HG03565 (cell line): ENCODE measurements around the gene FMOD.

Source experiments
- ATAC-seq: cut with Tn5 transposase; IDR thresholded peaks from one replicate; pipeline ENCODE4 v1.9.1; 2021; ENCODE audit warnings: mild to moderate bottlenecking, moderate library complexity; ENCODE audit not compliant: unreplicated experiment

The FMOD gene

GRCh38 chr1:203361945-203362719, 11.2 kb upstream of the FMOD start:
- no peak for ATAC-seq

GRCh38 chr1:203360547-203361185, 9.7 kb upstream of the FMOD start:
- no peak for ATAC-seq

GRCh38 chr1:203359010-203359571, 8.2 kb upstream of the FMOD start:
- no peak for ATAC-seq

- ATAC-seq = no peak
Measured at GRCh38 chr1:203354246-203354645, 3.3 kb upstream of the FMOD start.

- ATAC-seq = no peak
Measured at GRCh38 chr1:203353486-203353885, 2.6 kb upstream of the FMOD start.

- ATAC-seq = no peak
Measured at GRCh38 chr1:203349773-203350524, 973 bp downstream of the FMOD start.

GRCh38 chr1:203349166-203349565, 1.8 kb downstream of the FMOD start:
- no peak for ATAC-seq

GRCh38 chr1:203346769-203347102, 4.2 kb downstream of the FMOD start:
- no peak for ATAC-seq

- no peak for ATAC-seq
Measured at GRCh38 chr1:203346060-203346768, 4.7 kb downstream of the FMOD start.

GRCh38 chr1:203343956-203344754, 6.8 kb downstream of the FMOD start:
- no peak for ATAC-seq

GRCh38 chr1:203342192-203342940, 8.6 kb downstream of the FMOD start:
- no peak for ATAC-seq

GRCh38 chr1:203340112-203340790, 10.7 kb downstream of the FMOD start:
- no peak for ATAC-seq

GRCh38 chr1:203338335-203339036, 12.4 kb downstream of the FMOD start:
- no peak for ATAC-seq

- no peak for ATAC-seq
Measured at GRCh38 chr1:203336097-203336496, 14.8 kb downstream of the FMOD start.

GRCh38 chr1:203335503-203335902, 15.4 kb downstream of the FMOD start:
- no peak for ATAC-seq

GRCh38 chr1:203331224-203331623, 19.7 kb downstream of the FMOD start:
- no peak for ATAC-seq

GRCh38 chr1:203328714-203329122, 22.2 kb downstream of the FMOD start:
- no peak for ATAC-seq
